Spleen (tissue), 11 donors: Measurements from ENCODE around the gene LDB2. TPM values are rescaled to one million over a fixed set of nuclear protein-coding genes. Genes with fewer than 3 reads are reported as not detected.

Source experiments
- DNase-seq: peaks from one replicate; pipeline ENCODE4 v3.0.0-alpha.2; 2020
- H3K27ac ChIP-seq, 8 donors: fragments of 200-600 bp; sonication (generic) in 7 of 8; 1 replicate in 4 of 8; 2 replicates in 4 of 8; pipeline versions ENCODE4 v1.5.0 to v1.8.0; 2016 to 2021; ENCODE audit warnings: inconsistent platforms in 4 of 8, mild to moderate bottlenecking in 4 of 8, moderate library complexity in 1 of 8
- H3K27me3 ChIP-seq, 7 donors: fragments of 200-600 bp; sonication (generic) in 6 of 7; replicated peaks in 1 of 7; 1 replicate in 4 of 7; 2 replicates in 3 of 7; pipeline versions ENCODE4 v1.5.0 to v1.8.0; 2016 to 2021; ENCODE audit warnings: inconsistent platforms in 3 of 7, mild to moderate bottlenecking in 1 of 7
- H3K36me3 ChIP-seq, 6 donors: fragments of 200-600 bp; sonication (generic) in 5 of 6; 1 replicate in 4 of 6; 2 replicates in 2 of 6; pipeline versions ENCODE4 v1.5.0 to v1.8.0; 2016 to 2021; ENCODE audit warnings: inconsistent platforms in 2 of 6
- H3K4me1 ChIP-seq, 6 donors: fragments of 200-600 bp; sonication (generic) in 5 of 6; 1 replicate in 3 of 6; 2 replicates in 3 of 6; pipeline versions ENCODE4 v1.5.0 to v1.8.0; 2016 to 2021; ENCODE audit warnings: inconsistent platforms in 3 of 6
- H3K4me3 ChIP-seq, 8 donors: fragments of 200-600 bp; sonication (generic) in 7 of 8; 1 replicate in 4 of 8; 2 replicates in 4 of 8; pipeline versions ENCODE4 v1.5.0 to v1.8.0; 2016 to 2021; ENCODE audit warnings: inconsistent platforms in 4 of 8, mild to moderate bottlenecking in 4 of 8, moderate library complexity in 2 of 8
- H3K9me3 ChIP-seq, 8 donors: fragments of 200-600 bp; sonication (generic) in 7 of 8; 1 replicate in 4 of 8; 2 replicates in 4 of 8; pipeline versions ENCODE4 v1.5.0 to v1.8.0; 2016 to 2021; ENCODE audit warnings: inconsistent platforms in 4 of 8
- POLR2A ChIP-seq, 3 donors: fragments of 450-650 bp; IDR thresholded peaks; one replicate each; pipeline ENCODE4 v1.5.1; 2017; ENCODE audit warnings: antibody characterized with exemption in 3 of 3, mild to moderate bottlenecking in 1 of 3
- POLR2AphosphoS5 ChIP-seq, 3 donors: sonication (generic); formaldehyde crosslinking; IDR thresholded peaks; one replicate each; pipeline ENCODE4 v1.5.1; 2017; ENCODE audit warnings: antibody characterized with exemption in 3 of 3
- WGBS, 5 donors: extraction: QIAGEN DNeasy Blood & Tissue Kit in 3 of 5; methylation state at CpG; one replicate each; pipeline versions ENCODE4 v1.1.5 to v1.1.7; 2013 to 2018; 5-methylcytosine and 5-hydroxymethylcytosine counted together
- intact Hi-C: fragments of 100-400 bp; cut with DNase I; formaldehyde crosslinking; loops from one replicate; pipeline ENCODE4 v1.15.0; 2023; ENCODE audit warnings: low total_unique reads
- polyA plus RNA-seq, 3 donors: library from polyadenylated mRNA; stranded (reverse); fragments of 200-250 nt; gene quantifications; one replicate each; pipeline ENCODE4 v1.2.1, GENCODE V29; 2013
- total RNA-seq, 7 donors: library from RNA; depleted of rRNA in 3 of 7; stranded (reverse); fragments of >200 nt in 3 of 7; fragmentation: NEBNext Ultra II Directional in 4 of 7; extraction: Animal tissue kit (Norgen Biotek cat#: 25700) in 4 of 7; gene quantifications; one replicate each; pipeline versions ENCODE4 v1.1.0 to v1.2.1, GENCODE V29; 2016 to 2021
- TF ChIP-seq, protein P1 (sequence below), 11 experiments: fragments of 200-600 bp in 7 of 11; fragments of 450-650 bp in 4 of 11; sonication (generic) in 4 of 11; IDR thresholded peaks in 8 of 11; conservative IDR thresholded peaks in 3 of 11; 1 replicate in 7 of 11; 2 replicates in 4 of 11; pipeline versions ENCODE4 v1.4.0 to v1.8.0; 2016 to 2021; ENCODE audit warnings: antibody characterized with exemption in 11 of 11, inconsistent platforms in 4 of 11, mild to moderate bottlenecking in 1 of 11
- donor health status: healthy with polysubstance abuse.
- donor health status: DM: no; HTN: no; CAD: no; lungs with moderate emphysema.
- donor health status: DM: no; HTN: no; CAD: no.
- donor health status: Bipolar disorder and iron deficiency.
- donor health status: healthy.
- donor health status: DM: no; HTN: no; CAD: no.
- donor health status: DM: yes; HTN: yes; CAD: no.

LDB2 gene
- total and polyA plus RNA-seq, 10 donors = 24.1 to 257 (median 142) TPM

DNA sequence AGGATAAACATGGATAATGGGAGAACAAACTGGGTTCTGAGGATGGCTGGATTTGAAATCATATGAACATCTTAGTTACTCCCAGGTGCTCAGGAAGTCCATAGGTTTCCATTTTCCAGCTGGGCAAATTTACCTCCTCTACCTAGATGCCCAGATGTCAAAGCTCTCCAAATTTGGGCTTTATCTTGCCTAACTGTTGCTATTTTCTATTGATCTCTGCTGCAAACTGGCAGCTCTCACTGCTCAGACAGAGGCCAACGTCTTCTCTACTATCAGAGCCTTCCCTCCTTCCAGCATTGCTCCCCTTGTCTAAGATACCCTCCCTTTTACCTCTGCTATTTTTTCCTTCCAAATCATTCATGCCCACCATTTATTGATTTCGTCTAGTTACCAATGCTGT, 62.1 kb downstream of the LDB2 start:
- Histone ChIP-seq H3K36me3 (no peaks in the 10 kb centered on the region), H3K4me1 (no peaks in the 10 kb centered on the region), H3K27ac (no peak overlapping the region), H3K27me3 (no peaks in the 10 kb centered on the region), H3K9me3 (no peaks in the 10 kb centered on the region), H3K4me3 (no peak overlapping the region)
- WGBS, 5 donors = 70 to 90% (median 76%) methylated on average over 2 of the region's 2 CpGs
- TF ChIP-seq, protein P1, sequence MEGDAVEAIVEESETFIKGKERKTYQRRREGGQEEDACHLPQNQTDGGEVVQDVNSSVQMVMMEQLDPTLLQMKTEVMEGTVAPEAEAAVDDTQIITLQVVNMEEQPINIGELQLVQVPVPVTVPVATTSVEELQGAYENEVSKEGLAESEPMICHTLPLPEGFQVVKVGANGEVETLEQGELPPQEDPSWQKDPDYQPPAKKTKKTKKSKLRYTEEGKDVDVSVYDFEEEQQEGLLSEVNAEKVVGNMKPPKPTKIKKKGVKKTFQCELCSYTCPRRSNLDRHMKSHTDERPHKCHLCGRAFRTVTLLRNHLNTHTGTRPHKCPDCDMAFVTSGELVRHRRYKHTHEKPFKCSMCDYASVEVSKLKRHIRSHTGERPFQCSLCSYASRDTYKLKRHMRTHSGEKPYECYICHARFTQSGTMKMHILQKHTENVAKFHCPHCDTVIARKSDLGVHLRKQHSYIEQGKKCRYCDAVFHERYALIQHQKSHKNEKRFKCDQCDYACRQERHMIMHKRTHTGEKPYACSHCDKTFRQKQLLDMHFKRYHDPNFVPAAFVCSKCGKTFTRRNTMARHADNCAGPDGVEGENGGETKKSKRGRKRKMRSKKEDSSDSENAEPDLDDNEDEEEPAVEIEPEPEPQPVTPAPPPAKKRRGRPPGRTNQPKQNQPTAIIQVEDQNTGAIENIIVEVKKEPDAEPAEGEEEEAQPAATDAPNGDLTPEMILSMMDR (IDR thresholded peaks at IDR 0.05 in 8 of 11, conservative IDR thresholded peaks at IDR 0.05 in 3 of 11) = no peak
- TF ChIP-seq POLR2AphosphoS5 (IDR thresholded peaks at IDR 0.05) = no peak
- no peak for TF ChIP-seq POLR2A (IDR thresholded peaks at IDR 0.05)
- intact Hi-C loops = no loop called here
- DNase-seq = no peak

DNA sequence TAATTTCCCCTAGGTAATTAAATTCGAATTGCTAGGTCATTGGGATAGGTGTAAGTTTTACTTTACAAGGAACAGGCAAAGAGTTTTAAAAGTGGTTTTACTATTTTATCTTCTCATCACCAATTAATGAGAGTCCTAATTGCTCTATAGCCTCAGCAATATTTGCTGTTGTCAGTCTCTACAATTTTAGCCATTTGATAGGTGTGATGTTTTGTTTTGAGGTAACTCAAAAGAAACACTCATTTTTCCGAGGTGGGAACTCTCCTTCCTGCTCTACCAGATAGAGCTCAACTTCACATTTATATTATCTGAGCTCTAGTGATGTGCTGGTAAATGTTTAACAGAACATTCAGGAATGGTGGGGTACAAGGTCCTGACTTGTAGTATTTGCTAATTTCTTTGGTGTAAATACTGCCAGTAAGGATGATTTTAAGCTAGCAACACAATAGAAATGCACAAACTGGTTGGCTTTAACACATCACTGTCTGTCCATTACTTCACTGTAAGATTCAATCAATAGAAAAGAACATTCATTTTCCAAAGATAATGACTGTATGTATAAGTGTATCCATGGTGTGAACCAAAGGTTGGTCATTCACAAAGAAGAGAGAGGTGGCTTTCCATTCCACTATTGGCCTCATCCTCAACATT, 62.7 kb downstream of the LDB2 start:
- TF ChIP-seq POLR2AphosphoS5 (IDR thresholded peaks at IDR 0.05) (no peak), POLR2A (IDR thresholded peaks at IDR 0.05) (no peak)
- TF ChIP-seq, protein P1 (IDR thresholded peaks at IDR 0.05 in 8 of 11, conservative IDR thresholded peaks at IDR 0.05 in 3 of 11) = no peak

DNA sequence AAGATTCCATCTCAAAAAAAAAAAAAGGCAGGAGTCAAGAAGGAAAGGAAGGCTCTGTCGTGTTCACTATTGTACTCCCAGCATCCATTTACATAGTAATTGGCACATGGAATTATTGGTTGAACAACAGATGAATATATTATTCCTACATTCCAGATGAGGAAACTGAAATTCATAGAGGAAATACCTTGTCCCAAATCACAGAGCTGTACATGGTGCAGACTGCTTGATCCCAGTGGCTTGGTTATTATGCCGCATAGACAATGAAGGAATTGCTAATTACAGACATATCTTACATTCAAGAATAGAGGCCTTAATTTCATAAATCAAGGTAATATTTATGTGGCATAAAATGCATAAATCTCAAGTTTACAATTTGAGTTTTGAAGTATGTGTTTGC, 63.6 kb downstream of the LDB2 start:
- Histone ChIP-seq H3K36me3 (no peaks in the 10 kb centered on the region), H3K9me3 (no peaks in the 10 kb centered on the region), H3K4me1 (no peaks in the 10 kb centered on the region), H3K27ac (no peak overlapping the region), H3K27me3 (no peaks in the 10 kb centered on the region), H3K4me3 (no peak overlapping the region)
- no peak for DNase-seq
- intact Hi-C loops = no loop called here
- TF ChIP-seq POLR2A (IDR thresholded peaks at IDR 0.05) = no peak
- TF ChIP-seq, protein P1 (IDR thresholded peaks at IDR 0.05 in 8 of 11, conservative IDR thresholded peaks at IDR 0.05 in 3 of 11) = no peak
- no peak for TF ChIP-seq POLR2AphosphoS5 (IDR thresholded peaks at IDR 0.05)
- WGBS, 5 donors = 87 to 96% (median 93%) methylated on average over 2 of the region's 2 CpGs

More for the DNA sequence above, 62.7 kb downstream of the LDB2 start:
- no peaks in the 10 kb centered on the region for H3K27me3 ChIP-seq
- intact Hi-C loops = no loop called here
- H3K36me3 ChIP-seq = no peaks in the 10 kb centered on the region
- no peaks in the 10 kb centered on the region for H3K9me3 ChIP-seq
- no peaks in the 10 kb centered on the region for H3K4me1 ChIP-seq
- H3K4me3 ChIP-seq = no peak overlapping the region
- no peak for DNase-seq
- 63 to 87% (median 80%) methylated on average over 2 of the region's 2 CpGs for WGBS, 5 donors
- no peak overlapping the region for H3K27ac ChIP-seq

DNA sequence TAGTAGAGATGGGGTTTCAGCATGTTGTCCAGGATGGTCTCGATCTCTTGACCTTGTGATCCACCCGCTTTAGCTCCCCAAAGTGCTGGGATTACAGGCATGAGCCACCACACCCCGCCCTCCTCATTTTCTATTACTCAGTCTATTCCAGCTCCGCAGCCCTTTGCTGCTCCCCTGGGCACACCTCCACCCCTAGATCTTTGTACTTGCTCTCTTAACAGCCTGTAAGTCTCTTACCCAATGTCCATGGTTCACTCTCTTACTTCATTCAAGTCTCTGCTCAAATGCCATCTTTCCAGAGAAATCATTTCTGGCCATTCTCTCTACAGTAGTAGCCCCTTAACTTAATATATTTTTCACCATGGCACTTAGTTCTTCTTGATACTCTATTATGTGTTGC, 64.7 kb downstream of the LDB2 start:
- 88 to 97% (median 93%) methylated on average over 4 of the region's 4 CpGs for WGBS, 5 donors
- no peaks in the 10 kb centered on the region for H3K27me3 ChIP-seq
- H3K27ac ChIP-seq = no peak overlapping the region
- TF ChIP-seq POLR2A (IDR thresholded peaks at IDR 0.05) (no peak), POLR2AphosphoS5 (IDR thresholded peaks at IDR 0.05) (no peak)
- TF ChIP-seq, protein P1 (IDR thresholded peaks at IDR 0.05 in 8 of 11, conservative IDR thresholded peaks at IDR 0.05 in 3 of 11) = no peak
- H3K36me3 ChIP-seq = no peaks in the 10 kb centered on the region
- no peak overlapping the region for H3K4me3 ChIP-seq
- H3K9me3 ChIP-seq = no peaks in the 10 kb centered on the region
- DNase-seq = no peak
- no peaks in the 10 kb centered on the region for H3K4me1 ChIP-seq
- intact Hi-C loops = no loop called here
